ENCODE measurements around the gene GOLPH3. TPM values are rescaled to one million over a fixed set of nuclear protein-coding genes. Genes with fewer than 3 reads are reported as not detected.

The GOLPH3 gene
- total and polyA plus RNA-seq, 2 of the 8 experiments (the other 6 are each of a cell fraction or from before 2014, with no cell fraction given): 53.7 to 93.6 TPM

DNA sequence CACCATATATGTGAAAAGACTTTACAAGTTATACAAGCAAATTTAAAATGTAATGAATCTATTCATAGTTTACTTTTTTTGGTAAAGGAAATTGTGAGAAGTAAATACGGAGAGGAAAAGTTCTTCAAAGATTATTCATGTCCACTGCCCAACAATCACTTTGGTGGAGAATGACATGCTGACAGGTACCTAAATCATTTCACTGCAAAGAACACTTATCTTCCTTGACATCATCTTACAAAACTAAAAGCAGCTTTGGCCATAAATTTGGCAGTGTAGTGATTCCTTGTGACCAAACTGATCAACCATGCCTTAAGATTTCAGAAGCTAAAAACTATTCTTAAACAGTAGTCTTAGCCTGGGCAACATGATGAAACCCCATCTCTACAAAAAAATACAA, 42.5 kb downstream of the GOLPH3 start:
- peaks cover 10 to 35% (median 13%) of the 10 kb centered on the region in 4 experiments for H3K36me3 ChIP-seq (ENCODE audit: control insufficient read depth in 2 of 4, insufficient read depth in 4 of 4, low read length in 3 of 4)
- no peak overlapping the region for H2BK15ac ChIP-seq (ENCODE audit: low read length)
- FAIRE-seq (no peak), DNase-seq (ENCODE audit: low read depth in 1 of 2, low spot score in 2 of 2) (no peak)
- no peak overlapping the region for H3K18ac ChIP-seq (ENCODE audit: extremely low read depth, low read length)
- H3K4me3 ChIP-seq (ENCODE audit: extremely low read depth in 1 of 4, insufficient read depth in 2 of 4, low read depth in 3 of 4, low read length in 4 of 4): no peak overlapping the region
- H4K5ac ChIP-seq (ENCODE audit: insufficient read length, low read depth, low read length): no peak overlapping the region
- H3K27me3 ChIP-seq (replicated peaks in 1 of 4; ENCODE audit: control insufficient read depth in 3 of 4, extremely low read depth in 1 of 4, insufficient read depth in 3 of 4, low read length in 3 of 4): no peaks in the 10 kb centered on the region
- H3K79me2 ChIP-seq (ENCODE audit: control insufficient read depth in 1 of 2, insufficient read depth in 2 of 2, low read length in 2 of 2): peaks cover 0 to 47% of the 10 kb centered on the region in 2 experiments; a peak in 2 of 4 replicates
- H3K4ac ChIP-seq (replicated peaks; ENCODE audit: insufficient read length, low read depth, low read length): no peak overlapping the region
- peaks cover 7 to 11% of the 10 kb centered on the region in 2 experiments for H4K20me1 ChIP-seq (replicated peaks in 1 of 2; ENCODE audit: control insufficient read depth in 1 of 2, insufficient read depth in 2 of 2, low read length in 2 of 2)
- H2AFZ ChIP-seq (ENCODE audit: low read length): no peak overlapping the region
- H3K23ac ChIP-seq (ENCODE audit: insufficient read length): no peak overlapping the region
- H3K56ac ChIP-seq (replicated peaks; ENCODE audit: insufficient read length, low read depth, low read length): no peak overlapping the region
- no peak overlapping the region for H2AK5ac ChIP-seq (ENCODE audit: low read depth, low read length)
- CTCF ChIA-PET (ENCODE audit: partially characterized antibody): interaction anchor here (0.8 to 1.5 kb wide), 2 partner anchors 16 to 101 kb away, joined by 3 read pairs; no protein-coding TSS in a partner anchor
- no peaks in the 10 kb centered on the region for H3K23me2 ChIP-seq (ENCODE audit: low read depth, low read length)
- H3K79me1 ChIP-seq (ENCODE audit: low read depth, low read length): peaks cover 3% of the 10 kb centered on the region; the same call in 1 of the 2 replicates
- H3K27ac ChIP-seq (ENCODE audit: low read depth, low read length): no peak overlapping the region
- H3K9ac ChIP-seq (replicated peaks in 1 of 4; ENCODE audit: extremely low read depth in 1 of 4, low read depth in 3 of 4, low read length in 3 of 4): no peak overlapping the region
- WGBS, 2 experiments (ENCODE audit: extremely low coverage in 1 of 2, insufficient coverage in 1 of 2, insufficient read length in 1 of 2, insufficient replicate concordance in 2 of 2, low coverage in 1 of 2, low lambda C conversion rate in 2 of 2, missing lambda C conversion rate in 1 of 2): 93% methylated on average over 1 of the region's 1 CpG; no CpG with 5 or more reads in 1 of the 2 experiments
- no peak overlapping the region for H4K8ac ChIP-seq (ENCODE audit: extremely low read depth, insufficient read depth, low read length)
- no peak overlapping the region for H2BK120ac ChIP-seq (replicated peaks; ENCODE audit: low read depth, low read length)
- H3K14ac ChIP-seq (ENCODE audit: insufficient read length): no peak overlapping the region
- H3K4me1 ChIP-seq (replicated peaks in 1 of 4; ENCODE audit: control insufficient read depth in 3 of 4, insufficient read depth in 4 of 4, low read length in 3 of 4): peaks cover 0 to 5% (median 4%) of the 10 kb centered on the region in 4 experiments; a peak in 5 of 7 replicates
- no peak overlapping the region for H2BK5ac ChIP-seq (ENCODE audit: low read depth, low read length)
- no peaks in the 10 kb centered on the region for H3K9me3 ChIP-seq (ENCODE audit: insufficient read depth in 2 of 2, low read depth in 1 of 2, low read length in 1 of 2)
- H3K4me2 ChIP-seq (ENCODE audit: insufficient read depth in 1 of 2, low read depth in 2 of 2, low read length in 2 of 2): no peak overlapping the region
- no peak overlapping the region for H4K91ac ChIP-seq (replicated peaks; ENCODE audit: insufficient read length, low read length)
- no peak overlapping the region for H2BK20ac ChIP-seq (ENCODE audit: low read length)
- no peak overlapping the region for H2BK12ac ChIP-seq (ENCODE audit: low read depth, low read length)
- POLR2A ChIA-PET (ENCODE audit: partially characterized antibody): no interaction called here
- no peak for TF ChIP-seq POLR2AphosphoS5 (IDR thresholded peaks at IDR 0.05; ENCODE audit: low read depth, low read length)
- TF ChIP-seq MAFK (IDR thresholded peaks at IDR 0.05; ENCODE audit: low read depth, low read length): no peak
- no peak for TF ChIP-seq TAF1 (IDR thresholded peaks at IDR 0.05; ENCODE audit: low read depth, low read length)
- TF ChIP-seq POLR2A (IDR thresholded peaks at IDR 0.05; ENCODE audit: control extremely low read depth in 1 of 2, low read depth in 2 of 2, low read length in 2 of 2): no peak
- TF ChIP-seq NANOG (IDR thresholded peaks at IDR 0.05; ENCODE audit: insufficient read depth, low read depth, low read length, poor library complexity, severe bottlenecking): no peak
- no peak for TF ChIP-seq ZNF274 (IDR thresholded peaks at IDR 0.05; ENCODE audit: borderline replicate concordance, extremely low read depth, low read length)
- no peak for TF ChIP-seq SP1 (IDR thresholded peaks at IDR 0.05; ENCODE audit: low read depth, low read length)
- no peak for TF ChIP-seq RFX5 (IDR thresholded peaks at IDR 0.05; ENCODE audit: borderline replicate concordance, low read depth, low read length)
- TF ChIP-seq EZH2 (IDR thresholded peaks at IDR 0.05; ENCODE audit: low read depth, low read length, severe bottlenecking): no peak
- no peak for TF ChIP-seq HDAC2 (IDR thresholded peaks at IDR 0.05; ENCODE audit: borderline replicate concordance in 1 of 2, low read depth in 2 of 2, low read length in 2 of 2)
- TF ChIP-seq, protein P1, sequence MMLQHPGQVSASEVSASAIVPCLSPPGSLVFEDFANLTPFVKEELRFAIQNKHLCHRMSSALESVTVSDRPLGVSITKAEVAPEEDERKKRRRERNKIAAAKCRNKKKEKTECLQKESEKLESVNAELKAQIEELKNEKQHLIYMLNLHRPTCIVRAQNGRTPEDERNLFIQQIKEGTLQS (IDR thresholded peaks at IDR 0.05; ENCODE audit: insufficient read depth, low read depth, low read length): no peak
- no peak for TF ChIP-seq FOSL1 (IDR thresholded peaks at IDR 0.05; ENCODE audit: insufficient read depth, low read depth, low read length)

All from H1 (cell line).